Measurements from ENCODE around the gene FOXJ3. TPM values are rescaled to one million over a fixed set of nuclear protein-coding genes. Genes with fewer than 3 reads are reported as not detected.

FOXJ3 gene
- total and polyA plus RNA-seq, 4 donors: 37.9 to 82.1 (median 39.7) TPM

DNA sequence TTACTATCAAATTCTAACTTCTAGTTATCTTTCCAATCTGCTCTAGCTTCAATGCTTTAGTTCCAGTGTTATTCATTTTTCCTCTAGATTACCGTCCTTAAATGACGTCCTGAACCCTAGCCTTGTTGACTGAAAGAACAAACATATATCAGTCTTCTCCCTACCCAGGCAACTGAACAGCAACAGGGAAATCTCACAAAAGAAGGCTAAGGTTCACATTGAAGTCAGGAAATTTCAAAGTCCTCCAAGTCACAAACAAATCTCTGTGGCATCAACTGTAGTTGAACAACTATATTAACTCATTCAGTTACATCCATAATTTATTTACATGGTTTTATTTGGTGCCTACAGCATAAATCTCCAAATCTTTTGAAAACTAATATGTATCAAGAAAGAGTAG is 19.5 kb downstream of the FOXJ3 start:
- Histone ChIP-seq H3K36me3 (ENCODE audit: control insufficient read depth, insufficient read depth, low read length) (no peaks in the 10 kb centered on the region), H3K27ac (ENCODE audit: low read depth, low read length) (no peak overlapping the region), H3K27me3 (ENCODE audit: control insufficient read depth, insufficient read depth, low read length) (no peaks in the 10 kb centered on the region), H3K9me3 (ENCODE audit: control insufficient read depth, insufficient read depth, low read length) (no peaks in the 10 kb centered on the region), H3K4me1 (ENCODE audit: control insufficient read depth, insufficient read depth, low read length) (no peaks in the 10 kb centered on the region), H3K4me3 (ENCODE audit: low read depth, low read length) (no peak overlapping the region)
- WGBS (ENCODE audit: insufficient coverage): 31% methylated on average over 2 of the region's 2 CpGs
- no peak for DNase-seq (ENCODE audit: low read depth in 4 of 6, low spot score in 6 of 6)

DNA sequence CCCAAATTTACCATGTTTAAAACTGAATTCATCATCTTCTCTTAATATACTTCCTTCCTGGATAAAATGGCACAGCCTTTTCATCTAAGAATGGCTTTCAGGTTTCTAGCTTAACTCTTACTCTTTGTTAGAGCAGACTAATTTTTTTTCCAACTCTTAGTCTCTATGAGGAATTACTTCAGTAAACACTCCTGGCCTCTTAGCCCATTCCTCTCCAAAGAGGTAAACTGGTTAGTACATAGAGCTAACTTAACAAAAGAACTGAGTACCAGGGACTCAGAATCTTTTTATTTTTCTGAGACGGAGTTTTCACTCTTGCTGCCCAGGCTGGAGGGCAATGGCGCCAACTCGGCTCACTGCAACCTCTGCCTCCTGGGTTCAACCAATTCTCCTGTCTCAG is 21.1 kb downstream of the FOXJ3 start:
- H3K27ac ChIP-seq (ENCODE audit: low read depth, low read length): no peak overlapping the region
- no peaks in the 10 kb centered on the region for H3K4me1 ChIP-seq (ENCODE audit: control insufficient read depth, insufficient read depth, low read length)
- H3K27me3 ChIP-seq (ENCODE audit: control insufficient read depth, insufficient read depth, low read length): no peaks in the 10 kb centered on the region
- no peaks in the 10 kb centered on the region for H3K9me3 ChIP-seq (ENCODE audit: control insufficient read depth, insufficient read depth, low read length)
- H3K4me3 ChIP-seq (ENCODE audit: low read depth, low read length): no peak overlapping the region
- H3K36me3 ChIP-seq (ENCODE audit: control insufficient read depth, insufficient read depth, low read length): no peaks in the 10 kb centered on the region
- DNase-seq (ENCODE audit: low read depth in 4 of 6, low spot score in 6 of 6): no peak
- WGBS (ENCODE audit: insufficient coverage): 100% methylated on average over 1 of the region's 3 CpGs

DNA sequence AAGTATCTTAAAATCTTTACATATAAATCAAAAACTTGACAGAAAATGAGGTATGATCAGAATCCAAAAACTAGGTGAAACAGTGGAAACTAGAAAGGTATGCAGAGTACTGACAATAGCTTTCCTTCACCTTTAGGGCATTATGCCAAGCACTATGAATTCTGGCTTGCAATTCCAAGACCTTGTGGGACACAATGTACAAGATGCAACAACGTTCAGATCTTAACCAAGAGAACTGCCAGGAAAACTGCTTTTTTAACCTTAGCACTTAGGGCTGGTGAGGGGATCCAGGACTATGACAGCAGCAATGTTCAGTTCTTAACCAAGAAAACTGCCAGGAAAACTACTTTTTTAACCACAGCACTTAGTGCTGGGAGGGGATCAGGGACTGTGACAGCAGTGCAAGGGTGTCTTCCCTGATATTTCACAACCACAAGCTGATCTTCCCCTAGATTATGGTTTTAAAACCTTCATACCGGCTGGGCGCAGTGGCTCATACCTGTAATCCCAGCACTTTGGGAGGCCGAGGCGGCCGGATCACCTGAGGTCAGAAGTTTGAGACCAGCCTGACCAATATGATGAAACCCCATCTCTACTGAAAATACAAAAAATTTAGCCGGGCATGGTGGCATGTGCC is 22.3 kb downstream of the FOXJ3 start:
- no peak overlapping the region for H3K27ac ChIP-seq (ENCODE audit: low read depth, low read length)
- no peak for DNase-seq (ENCODE audit: low read depth in 4 of 6, low spot score in 6 of 6)
- H3K9me3 ChIP-seq (ENCODE audit: control insufficient read depth, insufficient read depth, low read length): no peaks in the 10 kb centered on the region
- H3K4me1 ChIP-seq (ENCODE audit: control insufficient read depth, insufficient read depth, low read length): no peaks in the 10 kb centered on the region
- no peaks in the 10 kb centered on the region for H3K27me3 ChIP-seq (ENCODE audit: control insufficient read depth, insufficient read depth, low read length)
- WGBS (ENCODE audit: insufficient coverage): 63% methylated on average over 1 of the region's 7 CpGs
- H3K36me3 ChIP-seq (ENCODE audit: control insufficient read depth, insufficient read depth, low read length): no peaks in the 10 kb centered on the region
- H3K4me3 ChIP-seq (ENCODE audit: low read depth, low read length): no peak overlapping the region

DNA sequence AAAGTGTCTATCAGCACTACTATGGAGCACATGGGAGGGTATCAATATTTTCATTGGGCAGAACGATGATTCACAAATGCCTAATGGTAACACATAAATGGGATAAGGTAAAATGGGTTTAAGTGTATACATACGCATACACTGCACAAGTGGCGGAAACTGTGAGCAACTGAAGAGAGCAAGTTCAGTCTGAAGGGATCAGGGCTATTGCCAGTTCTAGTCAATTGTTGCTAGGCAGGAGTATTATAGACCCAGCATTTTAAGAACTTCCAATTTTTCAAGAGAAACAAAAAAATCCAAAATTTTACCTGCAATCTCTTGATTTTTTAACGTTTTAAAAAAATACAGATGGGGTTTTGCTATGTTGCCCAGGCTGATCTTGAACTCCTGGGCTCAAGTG is 23.1 kb downstream of the FOXJ3 start:
- DNase-seq (ENCODE audit: low read depth in 4 of 6, low spot score in 6 of 6): no peak
- Histone ChIP-seq H3K9me3 (ENCODE audit: control insufficient read depth, insufficient read depth, low read length) (no peaks in the 10 kb centered on the region), H3K27me3 (ENCODE audit: control insufficient read depth, insufficient read depth, low read length) (no peaks in the 10 kb centered on the region), H3K4me1 (ENCODE audit: control insufficient read depth, insufficient read depth, low read length) (no peaks in the 10 kb centered on the region), H3K4me3 (ENCODE audit: low read depth, low read length) (no peak overlapping the region), H3K36me3 (ENCODE audit: control insufficient read depth, insufficient read depth, low read length) (no peaks in the 10 kb centered on the region), H3K27ac (ENCODE audit: low read depth, low read length) (no peak overlapping the region)
- WGBS (ENCODE audit: insufficient coverage): 100% methylated on average over 4 of the region's 4 CpGs

DNA sequence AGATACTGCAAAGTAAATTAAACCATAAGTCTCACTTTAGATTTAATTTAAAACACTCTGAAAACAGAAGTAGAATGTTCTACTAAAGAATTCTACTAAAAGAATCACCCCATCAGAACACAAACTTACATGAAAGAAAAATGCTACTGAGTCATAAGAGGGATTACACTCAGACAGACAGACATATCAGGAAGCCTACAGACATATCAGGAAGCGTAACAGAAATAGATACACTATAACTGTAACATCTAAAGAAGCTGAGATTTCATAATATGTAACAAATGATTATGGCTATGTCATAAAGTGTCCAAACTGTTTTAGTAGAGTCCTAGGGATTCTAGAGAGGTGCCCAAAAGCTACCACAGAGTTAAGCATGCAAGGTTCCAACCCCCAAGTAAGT is 23.9 kb downstream of the FOXJ3 start:
- no peak overlapping the region for H3K4me3 ChIP-seq (ENCODE audit: low read depth, low read length)
- H3K36me3 ChIP-seq (ENCODE audit: control insufficient read depth, insufficient read depth, low read length): no peaks in the 10 kb centered on the region
- H3K4me1 ChIP-seq (ENCODE audit: control insufficient read depth, insufficient read depth, low read length): no peaks in the 10 kb centered on the region
- H3K9me3 ChIP-seq (ENCODE audit: control insufficient read depth, insufficient read depth, low read length): no peaks in the 10 kb centered on the region
- H3K27ac ChIP-seq (ENCODE audit: low read depth, low read length): no peak overlapping the region
- DNase-seq (ENCODE audit: low read depth in 4 of 6, low spot score in 6 of 6): no peak
- H3K27me3 ChIP-seq (ENCODE audit: control insufficient read depth, insufficient read depth, low read length): no peaks in the 10 kb centered on the region
- WGBS (ENCODE audit: insufficient coverage): no CpG with 5 or more reads among the region's 1 CpG

DNA sequence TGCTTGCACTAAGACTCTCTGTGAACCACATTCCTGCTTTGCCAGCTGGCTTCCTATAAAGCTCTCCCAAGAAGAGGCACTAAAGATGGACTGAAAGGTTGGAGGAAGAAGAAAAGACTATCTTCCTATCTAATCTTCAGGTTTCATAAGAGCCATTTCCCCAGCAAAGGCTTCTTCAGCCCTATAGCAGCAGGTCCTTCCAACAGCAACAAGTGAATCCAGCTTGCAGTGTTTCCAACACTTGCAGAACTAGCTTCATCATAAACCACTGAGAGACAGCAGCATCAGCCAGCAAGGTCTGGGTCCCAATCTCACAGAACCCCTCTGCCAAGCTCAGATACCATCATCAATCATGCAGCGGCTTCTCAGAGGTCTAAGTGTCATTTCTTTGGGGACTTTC is 28.1 kb downstream of the FOXJ3 start:
- no CpG with 5 or more reads among the region's 1 CpG for WGBS (ENCODE audit: insufficient coverage)
- no peaks in the 10 kb centered on the region for H3K4me1 ChIP-seq (ENCODE audit: control insufficient read depth, insufficient read depth, low read length)

DNA sequence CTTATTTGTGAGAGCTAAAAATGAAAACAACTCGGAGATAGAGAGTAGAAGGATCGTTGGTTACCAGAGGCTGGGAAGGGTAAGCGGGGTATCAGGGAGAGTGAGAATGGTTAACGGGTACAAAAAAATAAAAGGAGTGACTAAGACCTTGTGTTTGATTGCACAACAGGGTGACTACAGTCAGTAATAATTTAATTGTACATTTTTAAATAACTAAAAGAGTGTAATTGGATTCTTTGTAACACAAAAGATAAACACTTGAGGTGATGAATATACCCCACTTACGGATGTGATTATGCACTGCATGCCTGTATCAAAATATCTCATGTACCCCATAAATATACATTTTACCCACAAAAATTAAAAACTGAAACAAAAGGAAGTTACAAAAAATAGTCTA is 29.4 kb downstream of the FOXJ3 start:
- 96% methylated on average over 3 of the region's 5 CpGs for WGBS (ENCODE audit: insufficient coverage)
- no peak for DNase-seq (ENCODE audit: low read depth in 4 of 6, low spot score in 6 of 6)

More for the DNA sequence above, 28.1 kb downstream of the FOXJ3 start:
- Histone ChIP-seq H3K27me3 (ENCODE audit: control insufficient read depth, insufficient read depth, low read length) (no peaks in the 10 kb centered on the region), H3K36me3 (ENCODE audit: control insufficient read depth, insufficient read depth, low read length) (peaks cover 4% of the 10 kb centered on the region), H3K9me3 (ENCODE audit: control insufficient read depth, insufficient read depth, low read length) (peaks cover 4% of the 10 kb centered on the region), H3K4me3 (ENCODE audit: low read depth, low read length) (no peak overlapping the region), H3K27ac (ENCODE audit: low read depth, low read length) (no peak overlapping the region)
- no peak for DNase-seq (ENCODE audit: low read depth in 4 of 6, low spot score in 6 of 6)

DNA sequence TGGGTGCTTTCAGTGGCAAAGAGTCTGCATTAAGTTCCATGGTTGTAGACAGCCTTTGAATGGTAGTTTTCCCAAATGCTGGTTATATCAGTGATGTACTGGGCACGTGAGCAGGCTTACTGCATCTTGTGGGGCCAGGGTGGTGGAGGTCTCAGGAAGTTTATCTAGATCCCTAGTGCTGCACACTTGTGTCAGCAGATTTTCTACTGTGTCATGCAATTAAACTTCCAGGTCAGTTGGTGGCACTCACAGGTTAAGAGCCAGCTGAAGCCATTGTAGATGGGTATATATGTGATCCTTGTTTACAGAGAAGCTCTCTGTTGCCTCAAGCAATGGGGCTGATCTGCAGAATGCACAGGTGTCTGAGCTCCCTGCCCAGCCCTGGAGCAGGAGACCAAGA is 33.0 kb downstream of the FOXJ3 start:
- no peak for DNase-seq (ENCODE audit: low read depth in 4 of 6, low spot score in 6 of 6)
- no peaks in the 10 kb centered on the region for H3K4me1 ChIP-seq (ENCODE audit: control insufficient read depth, insufficient read depth, low read length)
- H3K9me3 ChIP-seq (ENCODE audit: control insufficient read depth, insufficient read depth, low read length): peaks cover 7% of the 10 kb centered on the region
- peaks cover 4% of the 10 kb centered on the region for H3K36me3 ChIP-seq (ENCODE audit: control insufficient read depth, insufficient read depth, low read length)
- 100% methylated on average over 1 of the region's 1 CpG for WGBS (ENCODE audit: insufficient coverage)
- no peak overlapping the region for H3K4me3 ChIP-seq (ENCODE audit: low read depth, low read length)
- H3K27ac ChIP-seq (ENCODE audit: low read depth, low read length): no peak overlapping the region
- no peaks in the 10 kb centered on the region for H3K27me3 ChIP-seq (ENCODE audit: control insufficient read depth, insufficient read depth, low read length)

More for the DNA sequence above, 29.4 kb downstream of the FOXJ3 start:
- no peak overlapping the region for H3K27ac ChIP-seq (ENCODE audit: low read depth, low read length)
- H3K27me3 ChIP-seq (ENCODE audit: control insufficient read depth, insufficient read depth, low read length): no peaks in the 10 kb centered on the region
- H3K36me3 ChIP-seq (ENCODE audit: control insufficient read depth, insufficient read depth, low read length): peaks cover 4% of the 10 kb centered on the region
- no peak overlapping the region for H3K4me3 ChIP-seq (ENCODE audit: low read depth, low read length)
- no peaks in the 10 kb centered on the region for H3K4me1 ChIP-seq (ENCODE audit: control insufficient read depth, insufficient read depth, low read length)
- H3K9me3 ChIP-seq (ENCODE audit: control insufficient read depth, insufficient read depth, low read length): peaks cover 6% of the 10 kb centered on the region

DNA sequence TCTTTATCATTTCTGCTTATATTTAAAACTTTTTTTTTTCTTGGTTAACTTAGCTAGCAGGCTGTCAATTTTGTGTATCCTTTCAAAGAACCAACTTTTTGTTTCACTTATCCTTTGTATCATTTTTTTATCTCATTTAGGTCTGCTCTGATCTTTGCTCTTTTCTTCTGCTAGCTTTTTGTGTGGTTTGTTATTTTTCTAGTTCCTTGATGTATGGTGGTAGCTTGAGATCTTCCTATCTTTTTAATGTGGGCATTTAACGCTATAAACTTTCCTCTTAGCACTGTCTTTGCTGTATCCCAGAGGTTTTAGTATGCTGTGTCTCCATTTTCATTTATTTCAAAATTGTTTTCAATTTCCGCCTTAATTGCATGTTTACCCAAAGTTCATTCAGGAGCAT is 36.5 kb downstream of the FOXJ3 start:
- no peak for DNase-seq (ENCODE audit: low read depth in 4 of 6, low spot score in 6 of 6)
- Histone ChIP-seq H3K9me3 (ENCODE audit: control insufficient read depth, insufficient read depth, low read length) (peaks cover 9% of the 10 kb centered on the region), H3K4me1 (ENCODE audit: control insufficient read depth, insufficient read depth, low read length) (no peaks in the 10 kb centered on the region), H3K27me3 (ENCODE audit: control insufficient read depth, insufficient read depth, low read length) (no peaks in the 10 kb centered on the region), H3K27ac (ENCODE audit: low read depth, low read length) (no peak overlapping the region), H3K4me3 (ENCODE audit: low read depth, low read length) (no peak overlapping the region), H3K36me3 (ENCODE audit: control insufficient read depth, insufficient read depth, low read length) (peaks cover 4% of the 10 kb centered on the region)
- WGBS (ENCODE audit: insufficient coverage): no CpG with 5 or more reads among the region's 2 CpGs

DNA sequence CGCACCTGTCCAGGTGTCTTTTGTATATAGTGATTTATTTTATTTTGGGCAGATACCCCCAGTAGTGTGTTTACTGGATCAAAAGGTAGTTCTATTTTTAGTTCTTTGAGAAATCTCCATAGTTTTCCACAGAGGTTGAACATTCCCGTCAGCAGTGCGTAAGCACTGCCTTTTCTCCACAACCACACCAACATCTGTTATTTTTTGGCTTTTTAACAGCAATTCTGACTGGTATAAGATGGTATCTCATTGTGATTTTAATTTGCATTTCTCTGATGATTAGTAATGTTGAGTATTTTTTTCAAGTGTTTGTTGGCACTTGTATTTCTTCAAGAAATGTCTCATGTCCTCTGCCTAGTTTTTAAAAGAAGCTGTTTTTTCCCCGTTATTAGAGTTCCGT is 39.2 kb downstream of the FOXJ3 start:
- no peaks in the 10 kb centered on the region for H3K4me1 ChIP-seq (ENCODE audit: control insufficient read depth, insufficient read depth, low read length)
- peaks cover 3% of the 10 kb centered on the region for H3K36me3 ChIP-seq (ENCODE audit: control insufficient read depth, insufficient read depth, low read length)
- H3K27me3 ChIP-seq (ENCODE audit: control insufficient read depth, insufficient read depth, low read length): no peaks in the 10 kb centered on the region
- WGBS (ENCODE audit: insufficient coverage): no CpG with 5 or more reads among the region's 5 CpGs
- no peak for DNase-seq (ENCODE audit: low read depth in 4 of 6, low spot score in 6 of 6)
- H3K4me3 ChIP-seq (ENCODE audit: low read depth, low read length): no peak overlapping the region
- H3K27ac ChIP-seq (ENCODE audit: low read depth, low read length): no peak overlapping the region
- peaks cover 7% of the 10 kb centered on the region for H3K9me3 ChIP-seq (ENCODE audit: control insufficient read depth, insufficient read depth, low read length)

Data from spinal cord (tissue), 10 donors.